SK-N-SH (cell line): ENCODE results near the gene RAD52. TPM values are rescaled to one million over a fixed set of nuclear protein-coding genes. Genes with fewer than 3 reads are reported as not detected.

Experiments used
- CTCF ChIA-PET: fragments of 300-600, 350-600 bp; formaldehyde crosslinking; extraction: SDS; loops from one replicate; lab custom pipeline; 2021; lab: Yijun Ruan, JAX
- POLR2A ChIA-PET: fragments of 350-600 bp; sonication (Branson Sonifier 250); formaldehyde crosslinking; extraction: SDS; loops from one replicate; lab custom pipeline; 2020; ENCODE audit warnings: antibody characterized with exemption, inconsistent platforms; lab: Yijun Ruan, JAX
- DNase-seq: peaks from one replicate; pipeline ENCODE4 v3.0.0; 2012
- H2AFZ ChIP-seq: fragments of 200-600 bp; sonication (generic); 2 replicates; pipeline ENCODE4 v1.8.1; 2016; ENCODE audit warnings: antibody characterized with exemption, mild to moderate bottlenecking, low read depth
- H3F3A ChIP-seq: fragments of 200-600 bp; sonication (generic); replicated peaks from 2 replicates; pipeline ENCODE3; 2016; ENCODE audit warnings: antibody characterized with exemption, mild to moderate bottlenecking; ENCODE audit not compliant: insufficient read depth
- H3K27ac ChIP-seq, 2 experiments: fragments of 200-500 bp in 1 of 2; fragments of 200-600 bp in 1 of 2; sonication (Bioruptor generic) in 1 of 2; sonication (generic), shearing (Covaris generic) in 1 of 2; 2 replicates each; pipeline versions ENCODE4 v1.5.1 to v1.6.1; 2014 to 2016; ENCODE audit warnings: low read depth in 2 of 2, inconsistent platforms in 1 of 2, low read length in 1 of 2, mild to moderate bottlenecking in 1 of 2, mixed read lengths in 1 of 2
- H3K27me3 ChIP-seq: fragments of 200-600 bp; sonication (generic), shearing (Covaris generic); 2 replicates; pipeline ENCODE4 v1.6.1; 2016; ENCODE audit warnings: mixed run types; ENCODE audit not compliant: insufficient read depth
- H3K36me3 ChIP-seq, 2 experiments: fragments of 200-500 bp in 1 of 2; fragments of 200-600 bp in 1 of 2; sonication (Bioruptor generic) in 1 of 2; sonication (generic) in 1 of 2; replicated peaks in 1 of 2; 2 replicates each; pipeline versions ENCODE3 to v1.5.1; 2014 to 2016; ENCODE audit warnings: low read length in 1 of 2, mild to moderate bottlenecking in 1 of 2; ENCODE audit not compliant: insufficient read depth in 2 of 2, control insufficient read depth in 1 of 2
- H3K4me1 ChIP-seq, 2 experiments: fragments of 200-500 bp in 1 of 2; fragments of 200-600 bp in 1 of 2; sonication (Bioruptor generic) in 1 of 2; sonication (generic), shearing (Covaris generic) in 1 of 2; 2 replicates each; pipeline versions ENCODE4 v1.5.1 to v1.6.1; 2014 to 2016; ENCODE audit warnings: low read depth in 1 of 2, low read length in 1 of 2, mixed run types in 1 of 2; ENCODE audit not compliant: insufficient read depth in 2 of 2, control insufficient read depth in 1 of 2
- H3K4me2 ChIP-seq: fragments of 200-600 bp; sonication (generic), shearing (Covaris generic); 2 replicates; pipeline ENCODE4 v1.6.1; 2017; ENCODE audit warnings: mixed run types
- H3K4me3 ChIP-seq, 2 experiments: fragments of 200-500 bp in 1 of 2; fragments of 200-600 bp in 1 of 2; sonication (Bioruptor generic) in 1 of 2; sonication (generic), shearing (Covaris generic) in 1 of 2; 2 replicates each; pipeline versions ENCODE4 v1.5.1 to v1.8.1; 2014 to 2016; ENCODE audit warnings: low read depth in 2 of 2, inconsistent platforms in 1 of 2, low read length in 1 of 2, mild to moderate bottlenecking in 1 of 2, mixed read lengths in 1 of 2, moderate library complexity in 1 of 2
- H3K79me2 ChIP-seq: fragments of 200-600 bp; sonication (generic); 2 replicates; pipeline ENCODE4 v1.8.1; 2017; ENCODE audit warnings: mild to moderate bottlenecking; ENCODE audit not compliant: insufficient read depth
- H3K9ac ChIP-seq: fragments of 200-600 bp; sonication (generic); 2 replicates; pipeline ENCODE4 v1.6.1; 2017; ENCODE audit warnings: mixed run types
- H3K9me2 ChIP-seq: fragments of 200-600 bp; sonication (generic); 2 replicates; pipeline ENCODE4 v1.6.1; 2017; ENCODE audit warnings: mixed run types
- H3K9me3 ChIP-seq: fragments of 200-600 bp; sonication (generic); 2 replicates; pipeline ENCODE4 v1.6.1; 2017; ENCODE audit warnings: mixed run types, mild to moderate bottlenecking, moderate library complexity
- H4K20me1 ChIP-seq: fragments of 200-600 bp; sonication (generic); 2 replicates; pipeline ENCODE4 v1.6.1; 2017; ENCODE audit warnings: mild to moderate bottlenecking, mixed run types; ENCODE audit not compliant: insufficient read depth
- CHD2 ChIP-seq: fragments of 150-350 bp; IDR thresholded peaks from 2 replicates; pipeline ENCODE4 v1.6.1; 2018; ENCODE audit warnings: low read length; ENCODE audit not compliant: partially characterized antibody
- ELF1 ChIP-seq: IDR thresholded peaks from 2 replicates; pipeline ENCODE4 v1.4.0; 2012
- EP300 ChIP-seq, 2 experiments: IDR thresholded peaks; 2 replicates each; pipeline versions ENCODE4 v1.4.0 to v1.6.1; 2012; ENCODE audit warnings: borderline replicate concordance in 1 of 2, low read depth in 1 of 2, low read length in 1 of 2
- EZH2phosphoT487 ChIP-seq: fragments of 200-600 bp; sonication (generic); IDR thresholded peaks from 2 replicates; pipeline ENCODE4 v1.6.1; 2017; ENCODE audit warnings: low read depth, mixed run types, mild to moderate bottlenecking, antibody characterized with exemption, moderate library complexity, borderline replicate concordance
- FOSL2 ChIP-seq: IDR thresholded peaks from 2 replicates; pipeline ENCODE4 v1.4.0; 2012; ENCODE audit warnings: low read depth, mild to moderate bottlenecking, moderate library complexity, borderline replicate concordance
- GABPA ChIP-seq: IDR thresholded peaks from 2 replicates; pipeline ENCODE4 v1.4.0; 2012; ENCODE audit warnings: low read depth, mild to moderate bottlenecking
- POLR2AphosphoS5 ChIP-seq: IDR thresholded peaks from 2 replicates; pipeline ENCODE4 v1.6.1; 2012; ENCODE audit warnings: low read depth, low read length
- RAD21 ChIP-seq: IDR thresholded peaks from 2 replicates; pipeline ENCODE4 v1.6.1; 2012; ENCODE audit warnings: mild to moderate bottlenecking, low read length
- RFX5 ChIP-seq: IDR thresholded peaks from 2 replicates; pipeline ENCODE4 v1.6.1; 2012; ENCODE audit warnings: mild to moderate bottlenecking, improper control_type of control experiment, low read length
- RXRA ChIP-seq: IDR thresholded peaks from 2 replicates; pipeline ENCODE4 v1.4.0; 2012; ENCODE audit warnings: low read depth, mild to moderate bottlenecking, borderline replicate concordance
- SIN3A ChIP-seq: IDR thresholded peaks from 2 replicates; pipeline ENCODE4 v1.6.1; 2012; ENCODE audit warnings: low read depth, mild to moderate bottlenecking, low read length, moderate library complexity, borderline replicate concordance
- TAF1 ChIP-seq: IDR thresholded peaks from 2 replicates; pipeline ENCODE4 v1.6.1; 2012; ENCODE audit warnings: low read depth, mild to moderate bottlenecking, low read length, moderate library complexity, borderline replicate concordance
- TEAD4 ChIP-seq: IDR thresholded peaks from 2 replicates; pipeline ENCODE4 v1.4.0; 2012; ENCODE audit warnings: mild to moderate bottlenecking, borderline replicate concordance; ENCODE audit not compliant: insufficient read depth
- USF1 ChIP-seq: IDR thresholded peaks from 2 replicates; pipeline ENCODE4 v1.4.0; 2012; ENCODE audit warnings: low read depth, borderline replicate concordance
- YY1 ChIP-seq: IDR thresholded peaks from 2 replicates; pipeline ENCODE4 v1.4.0; 2012; ENCODE audit warnings: low read depth, mild to moderate bottlenecking
- ZBTB33 ChIP-seq: IDR thresholded peaks from 2 replicates; pipeline ENCODE4 v1.4.0; 2012; ENCODE audit warnings: low read depth, borderline replicate concordance
- WGBS: methylation state at CpG from one replicate; pipeline ENCODE4 v1.1.6; 2017; ENCODE audit warnings: low lambda C conversion rate; 5-methylcytosine and 5-hydroxymethylcytosine counted together
- polyA plus RNA-seq, 3 experiments: library from polyadenylated mRNA; depleted of rRNA; stranded (reverse); fragments of >200 nt; gene quantifications; 2 replicates each; pipeline ENCODE4 v1.2.3, GENCODE V29; 2012
- TF ChIP-seq, protein P1 (sequence below): IDR thresholded peaks from 2 replicates; pipeline ENCODE4; 2012

Gene RAD52
- polyA plus RNA-seq, 1 of the 3 experiments (the other 2 are of a cell fraction): 11.2 TPM

- no peak for TF ChIP-seq ZBTB33
- TF ChIP-seq, protein P1, sequence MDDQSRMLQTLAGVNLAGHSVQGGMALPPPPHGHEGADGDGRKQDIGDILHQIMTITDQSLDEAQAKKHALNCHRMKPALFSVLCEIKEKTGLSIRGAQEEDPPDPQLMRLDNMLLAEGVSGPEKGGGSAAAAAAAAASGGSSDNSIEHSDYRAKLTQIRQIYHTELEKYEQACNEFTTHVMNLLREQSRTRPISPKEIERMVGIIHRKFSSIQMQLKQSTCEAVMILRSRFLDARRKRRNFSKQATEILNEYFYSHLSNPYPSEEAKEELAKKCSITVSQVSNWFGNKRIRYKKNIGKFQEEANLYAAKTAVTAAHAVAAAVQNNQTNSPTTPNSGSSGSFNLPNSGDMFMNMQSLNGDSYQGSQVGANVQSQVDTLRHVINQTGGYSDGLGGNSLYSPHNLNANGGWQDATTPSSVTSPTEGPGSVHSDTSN: no peak
Observed at GRCh38 chr12:865614-866013, 83.9 kb downstream of the RAD52 start (continued).

- Histone ChIP-seq H3K79me2 (no peaks in the 10 kb centered on the region; the same call in 1 of the 2 replicates), H3F3A (peaks cover 3% of the 10 kb centered on the region), H3K4me3 (no peak overlapping the region), H3K27ac (no peak overlapping the region), H2AFZ (no peak overlapping the region), H3K36me3 (peaks cover 77 to 85% of the 10 kb centered on the region in 2 experiments), H3K9me3 (no peaks in the 10 kb centered on the region), H3K4me2 (no peak overlapping the region), H3K9ac (no peak overlapping the region), H3K4me1 (no peaks in the 10 kb centered on the region), H3K9me2 (no peaks in the 10 kb centered on the region), H4K20me1 (no peaks in the 10 kb centered on the region), H3K27me3 (no peaks in the 10 kb centered on the region)
- TF ChIP-seq RAD21: no peak
- no peak for TF ChIP-seq USF1
- TF ChIP-seq EZH2phosphoT487: no peak
- TF ChIP-seq GABPA: no peak
- no peak for TF ChIP-seq EP300 (IDR thresholded peaks at IDR 0.05; ENCODE audit: borderline replicate concordance in 1 of 2, low read depth in 1 of 2, low read length in 1 of 2)
- TF ChIP-seq FOSL2: no peak
- WGBS: 92% methylated on average over 1 of the region's 1 CpG
- ChIA-PET CTCF (interaction anchor here (1.6 kb wide), 1 partner anchor 48 kb away, joined by 7 read pairs; no protein-coding TSS in a partner anchor), POLR2A (no interaction called here)
- no peak for DNase-seq
Observed at GRCh38 chr12:863285-863684, 86.2 kb downstream of the RAD52 start.

DNA sequence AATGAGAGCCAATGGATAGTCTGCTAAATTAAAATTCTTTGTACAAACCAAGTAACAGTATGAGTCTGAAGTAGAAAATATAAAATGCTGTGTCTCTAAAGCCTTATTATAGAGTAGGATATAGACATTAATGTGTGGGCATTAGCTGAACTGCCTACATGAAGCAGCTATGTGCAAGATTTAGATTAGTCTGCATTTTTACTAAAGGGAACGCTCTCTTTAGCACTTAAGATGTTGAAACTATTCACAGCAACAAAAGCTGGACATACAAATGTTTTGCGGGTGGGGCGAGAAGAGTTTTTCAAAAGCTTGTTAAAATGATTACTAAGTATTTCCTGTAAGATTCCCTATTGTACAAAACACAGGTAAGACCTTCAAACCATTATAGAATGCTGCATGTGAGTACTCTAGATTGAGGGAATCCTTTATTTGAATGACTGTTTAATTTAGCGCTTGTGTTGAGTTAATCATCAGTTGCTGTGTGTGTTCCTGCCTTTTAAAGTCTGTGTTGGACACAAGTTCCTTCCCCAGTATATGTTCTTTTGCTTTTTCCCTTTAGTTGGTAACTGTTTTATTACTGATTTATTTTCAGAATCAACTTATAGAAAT lies 87.1 kb downstream of the RAD52 start:
- no peaks in the 10 kb centered on the region for H3K27me3 ChIP-seq
- H3K79me2 ChIP-seq: no peaks in the 10 kb centered on the region; the same call in 1 of the 2 replicates
- no peak overlapping the region for H3K27ac ChIP-seq
- H3K36me3 ChIP-seq: peaks cover 68 to 82% of the 10 kb centered on the region in 2 experiments
- H3K9me3 ChIP-seq: no peaks in the 10 kb centered on the region
- POLR2A ChIA-PET: no interaction called here
- H3K4me1 ChIP-seq: 0 out of 4 replicates have a peak, but pooled peaks cover 0 to 6% of the 10 kb centered on the region in 2 experiments
- H3K4me2 ChIP-seq: no peak overlapping the region
- no peaks in the 10 kb centered on the region for H3K9me2 ChIP-seq
- no peaks in the 10 kb centered on the region for H4K20me1 ChIP-seq
- no peak for DNase-seq
- peaks cover 9% of the 10 kb centered on the region for H3F3A ChIP-seq
- WGBS: 92% methylated on average over 4 of the region's 4 CpGs
- no peak overlapping the region for H2AFZ ChIP-seq
- H3K4me3 ChIP-seq: no peak overlapping the region
- H3K9ac ChIP-seq: no peak overlapping the region
- CTCF ChIA-PET: interaction anchor here (0.8 to 1.3 kb wide), 3 partner anchors 17 to 286 kb away, joined by 3 read pairs; partner anchors contain the start of gene RAD52
- no peak for TF ChIP-seq EP300 (IDR thresholded peaks at IDR 0.05; ENCODE audit: borderline replicate concordance in 1 of 2, low read depth in 1 of 2, low read length in 1 of 2)
- no peak for TF ChIP-seq YY1
- TF ChIP-seq GABPA: no peak
- TF ChIP-seq RFX5: no peak
- no peak for TF ChIP-seq POLR2AphosphoS5
- TF ChIP-seq RXRA: no peak
- TF ChIP-seq ELF1: no peak
- TF ChIP-seq SIN3A: no peak
- no peak for TF ChIP-seq TAF1
- TF ChIP-seq TEAD4: no peak
- TF ChIP-seq CHD2: no peak
- TF ChIP-seq RAD21: no peak
